HepG2 (cell line): Measurements from ENCODE around the gene MEIS1. TPM values are rescaled to one million over a fixed set of nuclear protein-coding genes. Genes with fewer than 3 reads are reported as not detected.

Experiments
- ATAC-seq: fragments of 200-7000 bp; cut with Tn5 transposase; 3 replicates; pipeline ENCODE4 v1.9.1; 2020; ENCODE audit warnings: mild to moderate bottlenecking, moderate library complexity
- BruUV-seq: library from RNA; stranded (reverse); fragments of 400-500 nt; replicated peaks from 2 replicates; lab custom pipeline; 2021; lab: Mats Ljungman, UMichigan
- CTCF ChIA-PET: fragments of 300-600 bp; formaldehyde crosslinking; extraction: SDS; loops from one replicate; lab custom pipeline; 2021; ENCODE audit warnings: low total read pairs, inconsistent platforms, low intra/inter-chr PET ratio; lab: Yijun Ruan, JAX
- POLR2A ChIA-PET: fragments of 350-600 bp; sonication (Branson Sonifier 250); formaldehyde crosslinking; loops from one replicate; lab custom pipeline; 2020; ENCODE audit warnings: antibody characterized with exemption, inconsistent platforms; lab: Yijun Ruan, JAX
- DNase-seq: peaks from one replicate; pipeline ENCODE4 v3.0.0-alpha.2; 2015; ENCODE audit warnings: low spot score
- FAIRE-seq: peaks from 3 replicates; lab custom pipeline; 2011; peaks lifted over from hg19 to GRCh38; lab: Jason Lieb, UNC
- H2AFZ ChIP-seq: one replicate; pipeline ENCODE4 v1.6.1; 2011; ENCODE audit warnings: low read length, inconsistent platforms
- H3K27ac ChIP-seq: fragments of 300-600 bp; 3 replicates; pipeline ENCODE4 v1.8.0; 2011; ENCODE audit warnings: mixed run types, mild to moderate bottlenecking, mixed read lengths, low read length, inconsistent platforms; ENCODE audit not compliant: insufficient read depth; ENCODE audit errors: extremely low read length
- H3K27me3 ChIP-seq, 2 experiments: fragments of 200-600 bp in 1 of 2; 2 replicates in 1 of 2; 3 replicates in 1 of 2; pipeline versions ENCODE4 v1.6.0 to v1.8.0; 2011; ENCODE audit warnings: low read length in 2 of 2, mild to moderate bottlenecking in 2 of 2, moderate library complexity in 2 of 2, inconsistent platforms in 1 of 2; ENCODE audit not compliant: insufficient read depth in 2 of 2, control insufficient read depth in 1 of 2
- H3K36me3 ChIP-seq, 2 experiments: fragments of 200-600 bp in 1 of 2; replicated peaks in 1 of 2; 2 replicates in 1 of 2; 3 replicates in 1 of 2; pipeline versions ENCODE4 v1.5.1 to v1.8.0; 2011; ENCODE audit warnings: low read length in 2 of 2, inconsistent platforms in 1 of 2; ENCODE audit not compliant: insufficient read depth in 2 of 2, control insufficient read depth in 1 of 2
- H3K4me1 ChIP-seq: 2 replicates; pipeline ENCODE4 v1.5.1; 2012; ENCODE audit warnings: low read length, inconsistent platforms; ENCODE audit not compliant: insufficient read depth
- H3K4me2 ChIP-seq: 2 replicates; pipeline ENCODE4 v1.6.0; 2011; ENCODE audit warnings: low read depth, low read length, inconsistent platforms
- H3K4me3 ChIP-seq, 3 experiments: fragments of 200-600 bp in 1 of 3; sonication (generic), shearing (Covaris generic) in 1 of 3; replicated peaks in 1 of 3; 2 replicates each; pipeline ENCODE4 v1.5.1; 2011 to 2016; ENCODE audit warnings: low read length in 3 of 3, inconsistent platforms in 2 of 3, low read depth in 2 of 3, mild to moderate bottlenecking in 2 of 3, control low read depth in 1 of 3, mixed read lengths in 1 of 3; ENCODE audit not compliant: insufficient read depth in 1 of 3
- H3K79me2 ChIP-seq: one replicate; pipeline ENCODE4 v1.6.1; 2011; ENCODE audit warnings: low read length, inconsistent platforms; ENCODE audit not compliant: insufficient read depth
- H3K9ac ChIP-seq: 2 replicates; pipeline ENCODE4 v1.6.0; 2011; ENCODE audit warnings: mild to moderate bottlenecking, low read depth, low read length, inconsistent platforms; ENCODE audit not compliant: insufficient read depth
- H3K9me3 ChIP-seq: 2 replicates; pipeline ENCODE4 v1.5.1; 2012; ENCODE audit warnings: mild to moderate bottlenecking, low read length
- H4K20me1 ChIP-seq: 2 replicates; pipeline ENCODE4 v1.6.0; 2011; ENCODE audit warnings: inconsistent platforms, mild to moderate bottlenecking, low read length, moderate library complexity; ENCODE audit not compliant: insufficient read depth
- HNF4A ChIP-seq: sonication (generic); formaldehyde crosslinking; IDR thresholded peaks from 2 replicates; pipeline ENCODE4 v1.4.0; 2020; ENCODE audit warnings: missing genetic modification reagents
- NR2F1 ChIP-seq, 2 experiments: fragments of 450-650 bp in 1 of 2; formaldehyde crosslinking in 1 of 2; IDR thresholded peaks; 2 replicates each; pipeline versions ENCODE4 v1.5.0 to v1.6.1; 2016 to 2020; ENCODE audit warnings: mild to moderate bottlenecking in 1 of 2, missing compliant biosample characterization in 1 of 2, missing genetic modification reagents in 1 of 2, moderate library complexity in 1 of 2
- NR2F6 ChIP-seq, 2 experiments: IDR thresholded peaks; 2 replicates each; pipeline ENCODE4 v1.6.1; 2016; ENCODE audit warnings: antibody characterized with exemption in 1 of 2, mild to moderate bottlenecking in 1 of 2
- RARA ChIP-seq: IDR thresholded peaks from 2 replicates; pipeline ENCODE4 v1.6.1; 2016; ENCODE audit warnings: missing genetic modification reagents, missing compliant biosample characterization
- TFAP4 ChIP-seq: sonication (generic); IDR thresholded peaks from 2 replicates; pipeline ENCODE4 v1.6.1; 2016; ENCODE audit warnings: low read depth, borderline replicate concordance
- TP53 ChIP-seq: sonication (generic); formaldehyde crosslinking; conservative IDR thresholded peaks from 2 replicates; pipeline ENCODE4 v1.4.0; 2020; ENCODE audit warnings: missing genetic modification reagents
- ZFP41 ChIP-seq: sonication (generic); formaldehyde crosslinking; IDR thresholded peaks from 2 replicates; pipeline ENCODE4 v1.4.0; 2020; ENCODE audit warnings: mild to moderate bottlenecking, missing genetic modification reagents, borderline replicate concordance
- ZNF180 ChIP-seq: sonication (generic); formaldehyde crosslinking; IDR thresholded peaks from 2 replicates; pipeline ENCODE4 v1.4.0; 2020; ENCODE audit warnings: low read depth, missing genetic modification reagents, borderline replicate concordance
- ZNF441 ChIP-seq: sonication (generic); formaldehyde crosslinking; IDR thresholded peaks from 2 replicates; pipeline ENCODE4 v1.7.0; 2021; ENCODE audit warnings: missing genetic modification reagents, borderline replicate concordance
- WGBS: methylation state at CpG from one replicate; pipeline ENCODE4 v1.1.6; 2017; ENCODE audit warnings: low lambda C conversion rate; 5-methylcytosine and 5-hydroxymethylcytosine counted together
- in situ Hi-C: cut with HindIII; loops from 2 replicates; pipeline ENCODE4 v1.10.0; 2017; ENCODE audit warnings: low pct_unique_long_range_greater_than_20kb; ENCODE audit not compliant: extremely low pct_ligation_motif_present
- intact Hi-C: fragments of 100-400 bp; cut with micrococcal nuclease; formaldehyde crosslinking; loops from one replicate; pipeline ENCODE4 v1.10.0; 2022; ENCODE audit not compliant: unreplicated experiment
- polyA plus RNA-seq, 8 experiments: library from polyadenylated mRNA; depleted of rRNA in 3 of 8; stranded (reverse) in 7 of 8; unstranded in 1 of 8; fragments of >200 nt; fragmentation: Illumina TruSeq in 4 of 8; extraction: Trizol in 4 of 8; gene quantifications; 2 replicates each; pipeline versions ENCODE4 v1.2.1 to v1.2.3, GENCODE V29; 2011 to 2016; ENCODE audit warnings: low read depth in 4 of 8, missing spikeins in 1 of 8, mixed read lengths in 1 of 8; ENCODE audit not compliant: insufficient read depth in 1 of 8
- total RNA-seq, 5 experiments: library from RNA; depleted of rRNA; stranded (reverse); fragments of >200 nt; fragmentation: Illumina TruSeq; extraction: Trizol; gene quantifications; 2 replicates each; pipeline ENCODE4 v1.2.3, GENCODE V29; 2016; ENCODE audit warnings: low read depth in 1 of 5

Gene MEIS1
- total and polyA plus RNA-seq, 2 of the 13 experiments (the other 11 are each of a cell fraction or from before 2014, with no cell fraction given) = 3.8 to 6.0 TPM

GRCh38 chr2:66562304-66562685 lies 127.4 kb downstream of the MEIS1 start (continued):
- no peak for TF ChIP-seq TP53

DNA sequence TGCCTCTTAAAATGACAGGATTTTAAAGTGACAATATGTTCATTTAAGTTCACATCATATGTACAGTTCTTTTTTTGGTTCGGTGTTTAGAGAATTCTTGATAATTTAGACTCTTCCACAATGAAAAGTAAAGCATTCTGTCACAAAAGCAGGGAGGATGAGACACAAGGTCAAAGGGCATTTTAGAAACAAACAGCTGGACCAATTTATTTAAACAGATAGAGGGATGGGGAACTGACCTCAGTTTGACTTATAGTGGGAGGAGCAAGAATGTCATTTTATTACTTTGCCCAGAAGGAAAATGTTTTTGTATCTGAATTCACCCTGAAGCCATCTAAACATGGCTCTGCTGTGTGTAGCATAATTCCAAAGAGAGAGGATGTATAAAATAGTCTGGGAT lies 128.5 kb downstream of the MEIS1 start:
- ATAC-seq (no peak), FAIRE-seq (no peak), DNase-seq (peak; percentile 22)
- H3K9ac ChIP-seq = no peak overlapping the region
- H3K79me2 ChIP-seq = no peaks in the 10 kb centered on the region
- CTCF ChIA-PET = no interaction called here
- H3K4me3 ChIP-seq = no peak overlapping the region
- no peak overlapping the region for H2AFZ ChIP-seq
- peaks cover 15% of the 10 kb centered on the region for H3K4me1 ChIP-seq
- H4K20me1 ChIP-seq = no peaks in the 10 kb centered on the region; the same call in 1 of the 2 replicates
- in situ Hi-C loops = no loop called here
- POLR2A ChIA-PET = no interaction called here
- no peaks in the 10 kb centered on the region for H3K27me3 ChIP-seq
- TF ChIP-seq ZNF180 (no peak), TFAP4 (peak; percentile 55; the same call in 1 of the 2 replicates), ZFP41 (CRISPR knock-in tag) (no peak), HNF4A (peak; percentile 28; the same call in 1 of the 2 replicates), NR2F1 (CRISPR knock-in tag; IDR thresholded peaks at IDR 0.05) (peak in 1 of 2 experiments; percentile 18; a peak in 1 of 4 replicates), NR2F6 (IDR thresholded peaks at IDR 0.05) (peak; percentile 67), NR2F6 (CRISPR knock-in tag; IDR thresholded peaks at IDR 0.05) (0 out of 2 replicates have a peak, but pooled peaks have one; percentile 18), ZNF441 (CRISPR knock-in tag) (no peak), RARA (CRISPR knock-in tag) (peak; percentile 49; the same call in 1 of the 2 replicates)
- no TSS peak for BruUV-seq
- 12% methylated on average over 1 of the region's 1 CpG for WGBS
- no peaks in the 10 kb centered on the region for H3K36me3 ChIP-seq
- no peak overlapping the region for H3K4me2 ChIP-seq
- intact Hi-C loops = no loop called here
- no peaks in the 10 kb centered on the region for H3K9me3 ChIP-seq
- H3K27ac ChIP-seq = no peak overlapping the region
